ENCODE data around the gene PRAME.
A peak's percentile ranks its signal among the peaks of the same experiment; 100 is the strongest.
"Not testable (repeated sequence)": the region's sequence is repeated elsewhere in the genome, so short reads cannot be mapped to it uniquely, and the experiment has no call there.

Gene PRAME

GRCh38 chr22:22588485-22589164 is 29.6 kb upstream of the PRAME start:
- H3K27me3 Mint-ChIP-seq = peaks cover 1% of the 10 kb centered on the region
- H3K4me3 Mint-ChIP-seq = no peak overlapping the region
- H3K36me3 Mint-ChIP-seq = no peaks in the 10 kb centered on the region
- H3K27ac Mint-ChIP-seq = peak overlapping the region; percentile 14
- H3K4me1 Mint-ChIP-seq = no peaks in the 10 kb centered on the region
- H3K9me3 Mint-ChIP-seq = no peaks in the 10 kb centered on the region

- H3K4me3 Mint-ChIP-seq = no peak overlapping the region
- no peaks in the 10 kb centered on the region for H3K9me3 Mint-ChIP-seq
- no peak overlapping the region for H3K27ac Mint-ChIP-seq
- no peaks in the 10 kb centered on the region for H3K36me3 Mint-ChIP-seq
- peaks cover 1% of the 10 kb centered on the region for H3K27me3 Mint-ChIP-seq
- no peaks in the 10 kb centered on the region for H3K4me1 Mint-ChIP-seq
These were observed 28.6 kb upstream of the PRAME start for GRCh38 chr22:22587577-22588188.

- H3K4me3 Mint-ChIP-seq = no peak overlapping the region
- no peaks in the 10 kb centered on the region for H3K36me3 Mint-ChIP-seq
- H3K9me3 Mint-ChIP-seq = no peaks in the 10 kb centered on the region
- H3K4me1 Mint-ChIP-seq = no peaks in the 10 kb centered on the region
- no peak overlapping the region for H3K27ac Mint-ChIP-seq
- H3K27me3 Mint-ChIP-seq = no peaks in the 10 kb centered on the region
These were observed 25.7 kb upstream of the PRAME start for GRCh38 chr22:22584722-22585121.

- Mint-ChIP-seq H3K4me1 (no peaks in the 10 kb centered on the region), H3K36me3 (no peaks in the 10 kb centered on the region), H3K27ac (no peak overlapping the region), H3K4me3 (no peak overlapping the region), H3K9me3 (no peaks in the 10 kb centered on the region), H3K27me3 (no peaks in the 10 kb centered on the region)
These were observed 24.0 kb upstream of the PRAME start for GRCh38 chr22:22583030-22583429.

GRCh38 chr22:22581524-22581923 is 22.5 kb upstream of the PRAME start:
- H3K4me1 Mint-ChIP-seq, H3K27me3 Mint-ChIP-seq, H3K9me3 Mint-ChIP-seq, H3K27ac Mint-ChIP-seq, H3K36me3 Mint-ChIP-seq, H3K4me3 Mint-ChIP-seq: not testable (repeated sequence)

- no peak overlapping the region for H3K4me3 Mint-ChIP-seq
- H3K4me1 Mint-ChIP-seq = no peaks in the 10 kb centered on the region
- no peak overlapping the region for H3K27ac Mint-ChIP-seq
- no peaks in the 10 kb centered on the region for H3K36me3 Mint-ChIP-seq
- H3K9me3 Mint-ChIP-seq = no peaks in the 10 kb centered on the region
- no peaks in the 10 kb centered on the region for H3K27me3 Mint-ChIP-seq
These were observed 21.0 kb upstream of the PRAME start for GRCh38 chr22:22579869-22580604.

- Mint-ChIP-seq H3K27me3 (no peaks in the 10 kb centered on the region), H3K9me3 (no peaks in the 10 kb centered on the region), H3K4me1 (no peaks in the 10 kb centered on the region), H3K4me3 (no peak overlapping the region), H3K36me3 (no peaks in the 10 kb centered on the region), H3K27ac (no peak overlapping the region)
These were observed 19.8 kb upstream of the PRAME start for GRCh38 chr22:22578702-22579424.

- Mint-ChIP-seq H3K4me1 (no peaks in the 10 kb centered on the region), H3K4me3 (no peak overlapping the region), H3K27ac (no peak overlapping the region), H3K27me3 (peaks cover 3% of the 10 kb centered on the region), H3K9me3 (no peaks in the 10 kb centered on the region), H3K36me3 (no peaks in the 10 kb centered on the region)
These were observed 17.9 kb upstream of the PRAME start for GRCh38 chr22:22576989-22577427.

GRCh38 chr22:22576244-22576988 is 17.4 kb upstream of the PRAME start:
- Mint-ChIP-seq H3K27ac (no peak overlapping the region), H3K27me3 (peaks cover 3% of the 10 kb centered on the region), H3K4me1 (no peaks in the 10 kb centered on the region), H3K9me3 (no peaks in the 10 kb centered on the region), H3K4me3 (no peak overlapping the region), H3K36me3 (no peaks in the 10 kb centered on the region)

GRCh38 chr22:22574361-22574760 is 15.3 kb upstream of the PRAME start:
- Mint-ChIP-seq H3K9me3 (no peaks in the 10 kb centered on the region), H3K36me3 (no peaks in the 10 kb centered on the region), H3K27me3 (peaks cover 3% of the 10 kb centered on the region), H3K27ac (no peak overlapping the region), H3K4me3 (no peak overlapping the region), H3K4me1 (no peaks in the 10 kb centered on the region)

- Mint-ChIP-seq H3K27ac (no peak overlapping the region), H3K27me3 (peaks cover 3% of the 10 kb centered on the region), H3K4me1 (no peaks in the 10 kb centered on the region), H3K4me3 (no peak overlapping the region), H3K9me3 (no peaks in the 10 kb centered on the region), H3K36me3 (no peaks in the 10 kb centered on the region)
These were observed 14.2 kb upstream of the PRAME start for GRCh38 chr22:22573047-22573889.

GRCh38 chr22:22571862-22572261 is 12.8 kb upstream of the PRAME start:
- Mint-ChIP-seq H3K4me3 (no peak overlapping the region), H3K27ac (no peak overlapping the region), H3K36me3 (no peaks in the 10 kb centered on the region), H3K9me3 (no peaks in the 10 kb centered on the region), H3K4me1 (no peaks in the 10 kb centered on the region), H3K27me3 (peaks cover 3% of the 10 kb centered on the region)

- Mint-ChIP-seq H3K4me3 (no peak overlapping the region), H3K27me3 (peaks cover 3% of the 10 kb centered on the region), H3K27ac (no peak overlapping the region), H3K36me3 (no peaks in the 10 kb centered on the region), H3K4me1 (no peaks in the 10 kb centered on the region), H3K9me3 (no peaks in the 10 kb centered on the region)
These were observed 12.4 kb upstream of the PRAME start for GRCh38 chr22:22571429-22571828.

- Mint-ChIP-seq H3K4me1 (no peaks in the 10 kb centered on the region), H3K9me3 (no peaks in the 10 kb centered on the region), H3K27ac (no peak overlapping the region), H3K4me3 (no peak overlapping the region), H3K36me3 (no peaks in the 10 kb centered on the region), H3K27me3 (peaks cover 3% of the 10 kb centered on the region)
These were observed 10.2 kb upstream of the PRAME start for GRCh38 chr22:22569218-22569617.

Data from activated naive CD4-positive, alpha-beta T cell treated with anti-CD3 and anti-CD28 coated beads, Interleukin-2, amount 50 U/mL, for 24 hours (primary cell).